Lower lobe of right lung (tissue), 2 donors: Measurements from ENCODE around the gene FOXF1. TPM values are rescaled to one million over a fixed set of nuclear protein-coding genes. Genes with fewer than 3 reads are reported as not detected.

Source experiments
- ATAC-seq, 2 donors: fragments of 200-7000 bp; cut with Tn5 transposase; one replicate each; pipeline ENCODE4 v1.9.1; 2020 to 2022; ENCODE audit warnings: mild to moderate bottlenecking in 2 of 2, moderate library complexity in 2 of 2
- DNase-seq: peaks from one replicate; pipeline ENCODE4 v3.0.0-alpha.2; 2020
- H3K27ac ChIP-seq: fragments of 200-600 bp; one replicate; pipeline ENCODE4 v1.8.0; 2022
- H3K27me3 ChIP-seq: fragments of 200-600 bp; one replicate; pipeline ENCODE4 v1.8.0; 2022; ENCODE audit warnings: low read depth
- H3K36me3 ChIP-seq: fragments of 200-600 bp; one replicate; pipeline ENCODE4 v1.8.0; 2022; ENCODE audit warnings: mild to moderate bottlenecking
- H3K4me1 ChIP-seq: fragments of 200-600 bp; one replicate; pipeline ENCODE4 v1.8.0; 2022
- H3K4me3 ChIP-seq: fragments of 200-600 bp; one replicate; pipeline ENCODE4 v1.8.0; 2022; ENCODE audit warnings: mild to moderate bottlenecking
- H3K9me3 ChIP-seq: fragments of 200-600 bp; one replicate; pipeline ENCODE4 v1.8.0; 2022
- intact Hi-C: fragments of 100-400 bp; cut with DNase I; formaldehyde crosslinking; loops from one replicate; pipeline ENCODE4 v1.11.0; 2022
- total RNA-seq: library from RNA; stranded (reverse); fragmentation: NEBNext Ultra II Directional; extraction: Animal tissue kit (Norgen Biotek cat#: 25700); gene quantifications from one replicate; pipeline ENCODE4 v1.2.1, GENCODE V29; 2021
- TF ChIP-seq, protein P1 (sequence below): fragments of 200-600 bp; IDR thresholded peaks from one replicate; pipeline ENCODE4 v1.8.0; 2022; ENCODE audit warnings: antibody characterized with exemption, mild to moderate bottlenecking
- donor health status: DM: no; HTN: yes; CAD: no; lungs with severe emphysema.

FOXF1 gene
- total RNA-seq, 1 donor from 2014 or later = 31.2 TPM

DNA sequence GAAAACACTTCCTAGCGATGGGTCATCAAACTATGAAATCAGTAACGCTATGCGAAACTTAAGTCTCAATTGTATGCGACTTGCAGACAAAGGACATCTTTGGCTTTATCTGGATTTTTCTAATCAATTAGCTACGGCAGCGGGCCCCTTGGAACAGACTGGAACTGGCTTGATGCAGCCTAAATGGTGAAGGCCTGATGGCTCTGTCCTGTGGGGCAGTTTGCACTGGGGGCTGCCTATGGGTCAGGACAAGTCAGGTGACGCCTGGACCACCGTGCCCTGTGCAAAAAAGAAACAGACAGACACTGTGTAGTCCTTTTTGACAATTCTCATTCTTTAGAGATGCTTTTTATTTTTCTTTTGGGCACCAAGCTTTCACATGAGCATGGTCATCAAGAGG, 22.7 kb downstream of the FOXF1 start:
- Histone ChIP-seq H3K4me1 (no peaks in the 10 kb centered on the region), H3K27ac (no peak overlapping the region), H3K36me3 (peaks cover 48% of the 10 kb centered on the region), H3K27me3 (no peaks in the 10 kb centered on the region), H3K4me3 (no peak overlapping the region), H3K9me3 (no peaks in the 10 kb centered on the region)
- intact Hi-C loops = no loop called here
- TF ChIP-seq, protein P1, sequence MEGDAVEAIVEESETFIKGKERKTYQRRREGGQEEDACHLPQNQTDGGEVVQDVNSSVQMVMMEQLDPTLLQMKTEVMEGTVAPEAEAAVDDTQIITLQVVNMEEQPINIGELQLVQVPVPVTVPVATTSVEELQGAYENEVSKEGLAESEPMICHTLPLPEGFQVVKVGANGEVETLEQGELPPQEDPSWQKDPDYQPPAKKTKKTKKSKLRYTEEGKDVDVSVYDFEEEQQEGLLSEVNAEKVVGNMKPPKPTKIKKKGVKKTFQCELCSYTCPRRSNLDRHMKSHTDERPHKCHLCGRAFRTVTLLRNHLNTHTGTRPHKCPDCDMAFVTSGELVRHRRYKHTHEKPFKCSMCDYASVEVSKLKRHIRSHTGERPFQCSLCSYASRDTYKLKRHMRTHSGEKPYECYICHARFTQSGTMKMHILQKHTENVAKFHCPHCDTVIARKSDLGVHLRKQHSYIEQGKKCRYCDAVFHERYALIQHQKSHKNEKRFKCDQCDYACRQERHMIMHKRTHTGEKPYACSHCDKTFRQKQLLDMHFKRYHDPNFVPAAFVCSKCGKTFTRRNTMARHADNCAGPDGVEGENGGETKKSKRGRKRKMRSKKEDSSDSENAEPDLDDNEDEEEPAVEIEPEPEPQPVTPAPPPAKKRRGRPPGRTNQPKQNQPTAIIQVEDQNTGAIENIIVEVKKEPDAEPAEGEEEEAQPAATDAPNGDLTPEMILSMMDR = no peak
- no peak for DNase-seq
- ATAC-seq = no peak

DNA sequence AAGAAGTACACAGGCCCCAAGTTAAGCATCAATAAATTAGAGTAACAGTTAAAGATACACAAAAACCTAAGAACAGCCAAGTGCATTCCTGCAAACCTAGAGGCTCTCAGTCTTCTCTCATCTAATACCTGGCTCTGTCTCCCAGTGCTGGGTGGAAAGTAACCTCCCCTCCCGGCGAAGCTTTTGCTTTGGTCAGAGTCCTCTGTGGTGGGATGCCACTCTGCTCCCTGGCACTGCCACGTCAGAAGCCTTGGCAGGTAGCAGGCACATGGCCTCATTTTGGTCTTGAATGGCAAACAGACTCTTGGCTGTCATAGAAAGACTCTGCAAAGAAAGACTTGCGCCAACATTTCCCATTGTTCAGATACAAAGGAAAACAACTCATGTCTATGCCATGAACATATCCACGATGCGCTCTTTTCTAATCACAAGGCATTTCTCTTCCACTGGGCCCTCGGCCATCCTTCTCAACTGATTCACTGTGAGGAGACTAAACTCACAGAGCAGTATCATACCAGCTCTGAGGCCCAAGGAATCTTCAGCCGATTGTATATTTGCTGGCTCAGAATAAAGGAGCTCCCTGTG, 23.5 kb downstream of the FOXF1 start:
- H3K4me3 ChIP-seq = no peak overlapping the region
- no peaks in the 10 kb centered on the region for H3K4me1 ChIP-seq
- DNase-seq (no peak), ATAC-seq (no peak)
- TF ChIP-seq, protein P1 = no peak
- peaks cover 56% of the 10 kb centered on the region for H3K36me3 ChIP-seq
- no peaks in the 10 kb centered on the region for H3K9me3 ChIP-seq
- intact Hi-C loops = no loop called here
- no peak overlapping the region for H3K27ac ChIP-seq
- H3K27me3 ChIP-seq = no peaks in the 10 kb centered on the region

DNA sequence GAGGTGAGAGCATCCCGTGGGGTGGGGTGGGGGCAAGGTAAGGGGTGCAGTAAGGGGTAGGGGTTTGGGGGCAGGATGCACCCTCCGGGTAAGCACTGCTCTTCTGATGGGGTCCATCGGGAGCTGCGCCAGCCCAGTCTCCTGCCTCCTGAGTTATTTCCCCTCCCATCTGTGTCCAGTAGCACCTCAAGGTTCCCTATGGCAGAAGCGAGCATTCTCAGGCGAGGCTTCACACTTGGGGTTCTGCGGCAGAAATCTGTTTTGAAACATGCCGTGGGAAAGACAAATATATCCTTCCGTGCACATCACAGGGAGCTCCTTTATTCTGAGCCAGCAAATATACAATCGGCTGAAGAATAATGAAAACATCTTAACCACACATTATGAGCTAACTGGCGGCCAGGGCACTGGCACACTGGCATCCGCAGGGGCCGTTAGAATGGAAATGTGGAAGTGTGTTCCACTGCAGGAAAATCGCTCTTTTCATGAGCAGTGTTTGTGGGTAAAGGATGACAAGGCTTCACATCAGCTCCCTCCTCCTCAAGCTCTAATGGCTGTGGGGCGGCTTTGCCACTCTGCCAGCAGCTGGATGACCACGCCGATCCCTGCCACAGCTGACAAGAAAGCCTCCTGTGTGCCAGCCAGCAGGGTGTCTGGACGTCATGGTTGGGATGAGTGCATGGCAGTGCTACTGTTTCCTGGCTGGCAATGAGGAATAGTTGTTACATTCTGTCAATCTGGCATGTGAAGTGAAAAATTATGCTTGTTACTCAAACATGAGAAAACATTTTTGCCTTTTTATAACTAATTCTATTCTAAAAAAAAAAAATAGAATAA, 24.7 kb downstream of the FOXF1 start:
- Histone ChIP-seq H3K4me3 (no peak overlapping the region), H3K27ac (no peak overlapping the region), H3K4me1 (no peaks in the 10 kb centered on the region), H3K9me3 (no peaks in the 10 kb centered on the region), H3K36me3 (peaks cover 67% of the 10 kb centered on the region), H3K27me3 (no peaks in the 10 kb centered on the region)
- DNase-seq (no peak), ATAC-seq (no peak)
- TF ChIP-seq, protein P1 = no peak
- intact Hi-C loops = no loop called here

DNA sequence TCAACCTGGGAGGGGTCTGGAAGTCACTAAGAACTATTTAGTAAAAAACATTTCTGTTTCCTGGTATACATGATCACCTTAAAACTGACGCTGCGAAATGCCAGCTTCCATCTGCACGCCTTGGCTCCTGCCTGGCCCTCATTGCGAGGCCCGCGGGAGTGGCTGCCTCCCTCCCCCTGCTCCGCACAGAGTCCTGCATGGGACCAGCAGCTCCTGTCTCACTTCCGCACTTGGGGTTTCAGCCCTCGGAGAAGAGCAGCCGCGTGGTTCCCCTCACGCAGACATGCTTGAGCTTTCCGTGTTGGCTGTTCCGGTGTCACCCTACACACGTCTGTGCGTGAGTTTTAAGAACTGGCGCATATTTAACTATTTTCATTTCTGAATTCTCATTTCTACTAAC, 26.3 kb downstream of the FOXF1 start:
- DNase-seq (no peak), ATAC-seq (no peak)
- TF ChIP-seq, protein P1 = no peak
- no peaks in the 10 kb centered on the region for H3K9me3 ChIP-seq
- H3K4me3 ChIP-seq = no peak overlapping the region
- intact Hi-C loops = no loop called here
- peaks cover 82% of the 10 kb centered on the region for H3K36me3 ChIP-seq
- H3K27ac ChIP-seq = no peak overlapping the region
- H3K4me1 ChIP-seq = no peaks in the 10 kb centered on the region
- H3K27me3 ChIP-seq = no peaks in the 10 kb centered on the region

DNA sequence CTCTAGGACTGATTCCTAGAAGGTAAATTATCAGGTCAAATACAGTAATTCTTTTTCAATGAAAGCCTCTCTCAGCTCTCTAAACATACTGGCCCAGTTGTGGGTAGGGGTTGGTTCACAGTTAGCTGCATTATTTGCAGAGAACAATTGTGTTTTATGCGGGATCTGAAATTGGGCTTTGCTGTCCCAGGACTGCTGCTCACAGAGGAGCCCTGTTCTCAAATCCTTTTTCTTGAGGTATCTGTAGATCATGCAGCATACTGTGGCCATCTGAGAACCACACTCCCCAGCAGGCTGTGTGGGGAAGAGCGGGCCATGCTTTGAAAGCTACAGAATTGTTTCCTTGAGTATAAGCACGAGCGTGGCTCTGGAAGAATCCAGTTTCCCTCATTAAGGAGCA, 27.2 kb downstream of the FOXF1 start:
- intact Hi-C loops = no loop called here
- H3K9me3 ChIP-seq = no peaks in the 10 kb centered on the region
- TF ChIP-seq, protein P1 = no peak
- no peaks in the 10 kb centered on the region for H3K27me3 ChIP-seq
- H3K4me3 ChIP-seq = no peak overlapping the region
- H3K27ac ChIP-seq = no peak overlapping the region
- H3K4me1 ChIP-seq = no peaks in the 10 kb centered on the region
- DNase-seq = no peak
- ATAC-seq = no peak
- H3K36me3 ChIP-seq = peaks cover 84% of the 10 kb centered on the region
